ENCODE results near the gene POLR3GL.

The POLR3GL gene

GRCh38 chr1:145992958-145993617 is 28.6 kb downstream of the POLR3GL start:
- no peak for DNase-seq (ENCODE audit: low spot score)

- no peak for DNase-seq (ENCODE audit: low spot score)
Measured at GRCh38 chr1:145993618-145994390, 29.3 kb downstream of the POLR3GL start.

- peak; percentile 52 for DNase-seq (ENCODE audit: low spot score)
Measured at GRCh38 chr1:145994391-145995120, 30.1 kb downstream of the POLR3GL start.

- DNase-seq (ENCODE audit: low spot score), result no peak
Measured at GRCh38 chr1:145995148-145995881, 30.8 kb downstream of the POLR3GL start.

GRCh38 chr1:145995964-145996432 is 31.5 kb downstream of the POLR3GL start:
- DNase-seq (ENCODE audit: low spot score), result no peak

- DNase-seq (ENCODE audit: low spot score), result peak; percentile 93
Measured at GRCh38 chr1:145996433-145997015, 32.0 kb downstream of the POLR3GL start, which contains the start of gene TXNIP. Gene TXNIP (minus strand): TSS chr1:145996579. CDS start chr1:145996266, 313 bp downstream.

- DNase-seq (ENCODE audit: low spot score), result peak; percentile 67
Measured at GRCh38 chr1:145997016-145997717, 32.7 kb downstream of the POLR3GL start.

GRCh38 chr1:145997718-145998023 is 33.2 kb downstream of the POLR3GL start:
- no peak for DNase-seq (ENCODE audit: low spot score)

- peak; percentile 72 for DNase-seq (ENCODE audit: low spot score)
Measured at GRCh38 chr1:145999321-146000024, 35.0 kb downstream of the POLR3GL start.

- no peak for DNase-seq (ENCODE audit: low spot score)
Measured at GRCh38 chr1:146001709-146002108, 37.2 kb downstream of the POLR3GL start.

GRCh38 chr1:146007489-146008133 is 43.1 kb downstream of the POLR3GL start:
- DNase-seq (ENCODE audit: low spot score), result no peak

- no peak for DNase-seq (ENCODE audit: low spot score)
Measured at GRCh38 chr1:146010126-146010738, 45.7 kb downstream of the POLR3GL start.

GRCh38 chr1:146012703-146013558 is 48.4 kb downstream of the POLR3GL start:
- DNase-seq (ENCODE audit: low spot score), result peak; percentile 81

- DNase-seq (ENCODE audit: low spot score), result no peak
Measured at GRCh38 chr1:146013559-146013922, 49.1 kb downstream of the POLR3GL start.

GRCh38 chr1:146016891-146017290 is 52.4 kb downstream of the POLR3GL start:
- no peak for DNase-seq (ENCODE audit: low spot score)

- no peak for DNase-seq (ENCODE audit: low spot score)
Measured at GRCh38 chr1:146019231-146020057, 55.0 kb downstream of the POLR3GL start.

All from CD4-positive, alpha-beta T cell treated with Interleukin-2 at 100 ng/mL for 4 hours (primary cell).